ENCODE results near the gene PLOD3. TPM values are rescaled to one million over a fixed set of nuclear protein-coding genes. Genes with fewer than 3 reads are reported as not detected.

PLOD3 gene
- total and polyA plus RNA-seq, 9 of the 15 experiments (the other 6 are each of a cell fraction or from before 2014, with no cell fraction given), result 2.8 to 101 (median 30.9) TPM

- TF ChIP-seq, protein P1, sequence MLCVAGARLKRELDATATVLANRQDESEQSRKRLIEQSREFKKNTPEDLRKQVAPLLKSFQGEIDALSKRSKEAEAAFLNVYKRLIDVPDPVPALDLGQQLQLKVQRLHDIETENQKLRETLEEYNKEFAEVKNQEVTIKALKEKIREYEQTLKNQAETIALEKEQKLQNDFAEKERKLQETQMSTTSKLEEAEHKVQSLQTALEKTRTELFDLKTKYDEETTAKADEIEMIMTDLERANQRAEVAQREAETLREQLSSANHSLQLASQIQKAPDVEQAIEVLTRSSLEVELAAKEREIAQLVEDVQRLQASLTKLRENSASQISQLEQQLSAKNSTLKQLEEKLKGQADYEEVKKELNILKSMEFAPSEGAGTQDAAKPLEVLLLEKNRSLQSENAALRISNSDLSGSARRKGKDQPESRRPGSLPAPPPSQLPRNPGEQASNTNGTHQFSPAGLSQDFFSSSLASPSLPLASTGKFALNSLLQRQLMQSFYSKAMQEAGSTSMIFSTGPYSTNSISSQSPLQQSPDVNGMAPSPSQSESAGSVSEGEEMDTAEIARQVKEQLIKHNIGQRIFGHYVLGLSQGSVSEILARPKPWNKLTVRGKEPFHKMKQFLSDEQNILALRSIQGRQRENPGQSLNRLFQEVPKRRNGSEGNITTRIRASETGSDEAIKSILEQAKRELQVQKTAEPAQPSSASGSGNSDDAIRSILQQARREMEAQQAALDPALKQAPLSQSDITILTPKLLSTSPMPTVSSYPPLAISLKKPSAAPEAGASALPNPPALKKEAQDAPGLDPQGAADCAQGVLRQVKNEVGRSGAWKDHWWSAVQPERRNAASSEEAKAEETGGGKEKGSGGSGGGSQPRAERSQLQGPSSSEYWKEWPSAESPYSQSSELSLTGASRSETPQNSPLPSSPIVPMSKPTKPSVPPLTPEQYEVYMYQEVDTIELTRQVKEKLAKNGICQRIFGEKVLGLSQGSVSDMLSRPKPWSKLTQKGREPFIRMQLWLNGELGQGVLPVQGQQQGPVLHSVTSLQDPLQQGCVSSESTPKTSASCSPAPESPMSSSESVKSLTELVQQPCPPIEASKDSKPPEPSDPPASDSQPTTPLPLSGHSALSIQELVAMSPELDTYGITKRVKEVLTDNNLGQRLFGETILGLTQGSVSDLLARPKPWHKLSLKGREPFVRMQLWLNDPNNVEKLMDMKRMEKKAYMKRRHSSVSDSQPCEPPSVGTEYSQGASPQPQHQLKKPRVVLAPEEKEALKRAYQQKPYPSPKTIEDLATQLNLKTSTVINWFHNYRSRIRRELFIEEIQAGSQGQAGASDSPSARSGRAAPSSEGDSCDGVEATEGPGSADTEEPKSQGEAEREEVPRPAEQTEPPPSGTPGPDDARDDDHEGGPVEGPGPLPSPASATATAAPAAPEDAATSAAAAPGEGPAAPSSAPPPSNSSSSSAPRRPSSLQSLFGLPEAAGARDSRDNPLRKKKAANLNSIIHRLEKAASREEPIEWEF (CRISPR knock-in tag; IDR thresholded peaks at IDR 0.05), result no peak
- TF ChIP-seq, protein P2, sequence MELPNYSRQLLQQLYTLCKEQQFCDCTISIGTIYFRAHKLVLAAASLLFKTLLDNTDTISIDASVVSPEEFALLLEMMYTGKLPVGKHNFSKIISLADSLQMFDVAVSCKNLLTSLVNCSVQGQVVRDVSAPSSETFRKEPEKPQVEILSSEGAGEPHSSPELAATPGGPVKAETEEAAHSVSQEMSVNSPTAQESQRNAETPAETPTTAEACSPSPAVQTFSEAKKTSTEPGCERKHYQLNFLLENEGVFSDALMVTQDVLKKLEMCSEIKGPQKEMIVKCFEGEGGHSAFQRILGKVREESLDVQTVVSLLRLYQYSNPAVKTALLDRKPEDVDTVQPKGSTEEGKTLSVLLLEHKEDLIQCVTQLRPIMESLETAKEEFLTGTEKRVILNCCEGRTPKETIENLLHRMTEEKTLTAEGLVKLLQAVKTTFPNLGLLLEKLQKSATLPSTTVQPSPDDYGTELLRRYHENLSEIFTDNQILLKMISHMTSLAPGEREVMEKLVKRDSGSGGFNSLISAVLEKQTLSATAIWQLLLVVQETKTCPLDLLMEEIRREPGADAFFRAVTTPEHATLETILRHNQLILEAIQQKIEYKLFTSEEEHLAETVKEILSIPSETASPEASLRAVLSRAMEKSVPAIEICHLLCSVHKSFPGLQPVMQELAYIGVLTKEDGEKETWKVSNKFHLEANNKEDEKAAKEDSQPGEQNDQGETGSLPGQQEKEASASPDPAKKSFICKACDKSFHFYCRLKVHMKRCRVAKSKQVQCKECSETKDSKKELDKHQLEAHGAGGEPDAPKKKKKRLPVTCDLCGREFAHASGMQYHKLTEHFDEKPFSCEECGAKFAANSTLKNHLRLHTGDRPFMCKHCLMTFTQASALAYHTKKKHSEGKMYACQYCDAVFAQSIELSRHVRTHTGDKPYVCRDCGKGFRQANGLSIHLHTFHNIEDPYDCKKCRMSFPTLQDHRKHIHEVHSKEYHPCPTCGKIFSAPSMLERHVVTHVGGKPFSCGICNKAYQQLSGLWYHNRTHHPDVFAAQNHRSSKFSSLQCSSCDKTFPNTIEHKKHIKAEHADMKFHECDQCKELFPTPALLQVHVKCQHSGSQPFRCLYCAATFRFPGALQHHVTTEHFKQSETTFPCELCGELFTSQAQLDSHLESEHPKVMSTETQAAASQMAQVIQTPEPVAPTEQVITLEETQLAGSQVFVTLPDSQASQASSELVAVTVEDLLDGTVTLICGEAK (IDR thresholded peaks at IDR 0.05), result peak; percentile 97
- TF ChIP-seq, protein P2 (CRISPR knock-in tag; IDR thresholded peaks at IDR 0.05), result no peak
- TF ChIP-seq ZNF589 (CRISPR knock-in tag; IDR thresholded peaks at IDR 0.05; ENCODE audit: low read depth) (no peak), ZNF668 (CRISPR knock-in tag; IDR thresholded peaks at IDR 0.05) (no peak), PTBP1 (IDR thresholded peaks at IDR 0.05; ENCODE audit: low read depth, low read length) (no peak), PKNOX1 (IDR thresholded peaks at IDR 0.05) (peak; percentile 38; the same call in 1 of the 2 replicates), KDM5B (IDR thresholded peaks at IDR 0.05; ENCODE audit: insufficient replicate concordance, low read depth, low read length) (peak; percentile 48), ZKSCAN3 (CRISPR knock-in tag; IDR thresholded peaks at IDR 0.05) (no peak), CREBBP (IDR thresholded peaks at IDR 0.05; ENCODE audit: low read depth, low read length) (no peak), PHB2 (IDR thresholded peaks at IDR 0.05; ENCODE audit: low read depth) (no peak), MED1 (CRISPR knock-in tag; IDR thresholded peaks at IDR 0.05; ENCODE audit: borderline replicate concordance) (no peak)
Measured at GRCh38 chr7:101217388-101218235, at the start of gene PLOD3, which contains the start of gene ZNHIT1 (continued).

Measured in K562 (cell line).